Neural progenitor cell (in vitro differentiated cells): ENCODE results near the gene PHLDB2. TPM values are rescaled to one million over a fixed set of nuclear protein-coding genes. Genes with fewer than 3 reads are reported as not detected.
A peak's percentile ranks its signal among the peaks of the same experiment; 100 is the strongest.

Source experiments
- DNase-seq: peaks from one replicate; pipeline ENCODE4 v3.0.0-alpha.2; 2016; ENCODE audit warnings: low spot score
- H2AFZ ChIP-seq: fragments of 200-600 bp; sonication (generic); replicated peaks from 2 replicates; pipeline ENCODE4 v1.6.1; 2016; ENCODE audit warnings: antibody characterized with exemption
- H3F3A ChIP-seq: fragments of 200-600 bp; sonication (generic); 2 replicates; pipeline ENCODE4 v1.6.1; 2016; ENCODE audit warnings: antibody characterized with exemption, low read depth
- H3K27ac ChIP-seq: fragments of 200-600 bp; sonication (generic); 2 replicates; pipeline ENCODE4 v1.5.1; 2016; ENCODE audit warnings: mild to moderate bottlenecking
- H3K27me3 ChIP-seq: fragments of 200-600 bp; sonication (generic); 2 replicates; pipeline ENCODE4 v1.6.1; 2016; ENCODE audit warnings: mild to moderate bottlenecking, moderate library complexity
- H3K36me3 ChIP-seq: fragments of 200-600 bp; sonication (generic); 2 replicates; pipeline ENCODE4 v1.5.1; 2016
- H3K4me1 ChIP-seq: fragments of 200-600 bp; sonication (generic); 2 replicates; pipeline ENCODE4 v1.6.1; 2016; ENCODE audit warnings: mixed run types
- H3K4me2 ChIP-seq: fragments of 200-600 bp; sonication (generic); 2 replicates; pipeline ENCODE4 v1.6.1; 2016
- H3K4me3 ChIP-seq: fragments of 200-600 bp; sonication (generic); 2 replicates; pipeline ENCODE4 v1.5.1; 2016
- H3K79me2 ChIP-seq: fragments of 200-600 bp; sonication (generic); 2 replicates; pipeline ENCODE4 v1.6.1; 2016; ENCODE audit warnings: low read depth
- H3K9ac ChIP-seq: fragments of 200-600 bp; sonication (generic); 2 replicates; pipeline ENCODE4 v1.6.1; 2016
- H3K9me3 ChIP-seq: fragments of 200-600 bp; sonication (generic); 2 replicates; pipeline ENCODE4 v1.5.1; 2016; ENCODE audit warnings: low read depth
- H4K20me1 ChIP-seq: fragments of 200-600 bp; sonication (generic); 2 replicates; pipeline ENCODE4 v1.6.1; 2016; ENCODE audit warnings: low read depth
- H3K27ac Mint-ChIP-seq: 3 replicates; pipeline ENCODE4 v1.8.0; 2021; ENCODE audit warnings: mixed read lengths
- H3K27me3 Mint-ChIP-seq: 2 replicates; pipeline ENCODE4 v1.8.0; 2022; ENCODE audit warnings: low read depth, mild to moderate bottlenecking, inconsistent platforms, moderate library complexity, mixed read lengths; ENCODE audit not compliant: insufficient read depth
- H3K36me3 Mint-ChIP-seq: 3 replicates; pipeline ENCODE4 v1.8.0; 2021; ENCODE audit warnings: mixed read lengths
- H3K4me1 Mint-ChIP-seq: 3 replicates; pipeline ENCODE4 v1.8.0; 2021; ENCODE audit warnings: mixed read lengths
- H3K4me3 Mint-ChIP-seq: 3 replicates; pipeline ENCODE4 v1.8.0; 2021; ENCODE audit warnings: mild to moderate bottlenecking, moderate library complexity, mixed read lengths
- H3K9me3 Mint-ChIP-seq: 3 replicates; pipeline ENCODE4 v1.8.0; 2020; ENCODE audit warnings: mixed read lengths
- CTCF ChIP-seq: fragments of 200-600 bp; sonication (generic); IDR thresholded peaks from 2 replicates; pipeline ENCODE4 v1.5.1; 2017; ENCODE audit warnings: antibody characterized with exemption, mild to moderate bottlenecking
- EZH2 ChIP-seq: fragments of 200-600 bp; sonication (generic); IDR thresholded peaks from 2 replicates; pipeline ENCODE4 v1.6.1; 2017; ENCODE audit warnings: antibody characterized with exemption, mild to moderate bottlenecking, moderate library complexity
- EZH2phosphoT487 ChIP-seq: fragments of 200-600 bp; sonication (generic); IDR thresholded peaks from 2 replicates; pipeline ENCODE4 v1.6.1; 2017; ENCODE audit warnings: antibody characterized with exemption
- total RNA-seq: library from RNA; depleted of rRNA; stranded (reverse); fragments of >200 nt; gene quantifications from 2 replicates; pipeline ENCODE4 v1.2.3, GENCODE V29; 2015; ENCODE audit warnings: low replicate concordance

PHLDB2 gene
- total RNA-seq, 1 donor from 2014 or later: 15.9 TPM

GRCh38 chr3:111961461-111962164 is 102.5 kb downstream of the PHLDB2 start:
- Histone ChIP-seq H3K36me3 (no peaks in the 10 kb centered on the region), H3F3A (peaks cover 30% of the 10 kb centered on the region), H3K9me3 (no peaks in the 10 kb centered on the region), H3K4me1 (peaks cover 38% of the 10 kb centered on the region), H4K20me1 (no peaks in the 10 kb centered on the region), H3K4me3 (no peak overlapping the region), H3K27ac (peak overlapping the region; percentile 4), H3K4me2 (peak overlapping the region; percentile 12), H3K9ac (no peak overlapping the region), H3K27me3 (no peaks in the 10 kb centered on the region), H2AFZ (no peak overlapping the region), H3K79me2 (no peaks in the 10 kb centered on the region)
- no peaks in the 10 kb centered on the region for H3K9me3 Mint-ChIP-seq
- peaks cover 42% of the 10 kb centered on the region for H3K4me1 Mint-ChIP-seq
- H3K27me3 Mint-ChIP-seq: no peaks in the 10 kb centered on the region
- peaks cover 14% of the 10 kb centered on the region for H3K36me3 Mint-ChIP-seq
- peak; percentile 18 for DNase-seq
- no peak overlapping the region for H3K4me3 Mint-ChIP-seq
- peak overlapping the region; percentile 75 for H3K27ac Mint-ChIP-seq
- TF ChIP-seq CTCF: no peak
- no peak for TF ChIP-seq EZH2

DNA sequence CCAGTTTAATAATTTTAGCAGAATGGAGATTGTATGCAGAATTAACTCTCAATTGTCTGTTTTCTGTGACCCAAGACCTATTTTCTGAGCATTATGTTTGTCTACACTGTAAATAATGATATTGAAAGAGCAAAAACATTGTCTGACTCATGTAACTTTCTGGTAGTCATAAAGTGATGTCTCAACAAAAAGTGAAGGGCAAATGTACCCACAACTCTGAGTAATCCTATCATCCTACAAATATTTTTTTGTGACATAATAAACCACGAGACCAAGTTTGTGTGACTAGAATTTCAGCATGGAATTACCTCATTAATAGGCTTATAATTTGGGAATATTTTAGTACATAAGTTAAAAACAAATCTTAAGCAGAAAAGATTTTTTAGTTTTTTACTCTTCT is 104.4 kb downstream of the PHLDB2 start:
- no peaks in the 10 kb centered on the region for H3K27me3 Mint-ChIP-seq
- no peaks in the 10 kb centered on the region for H3K79me2 ChIP-seq
- H4K20me1 ChIP-seq: no peaks in the 10 kb centered on the region
- peaks cover 14% of the 10 kb centered on the region for H3K36me3 Mint-ChIP-seq
- H3F3A ChIP-seq: peaks cover 12% of the 10 kb centered on the region
- no peak for TF ChIP-seq EZH2
- no peaks in the 10 kb centered on the region for H3K36me3 ChIP-seq
- H3K4me3 Mint-ChIP-seq: no peak overlapping the region
- peaks cover 34% of the 10 kb centered on the region for H3K4me1 Mint-ChIP-seq
- H2AFZ ChIP-seq: no peak overlapping the region
- no peak overlapping the region for H3K4me2 ChIP-seq
- H3K9me3 Mint-ChIP-seq: no peaks in the 10 kb centered on the region
- no peak overlapping the region for H3K4me3 ChIP-seq
- H3K27ac Mint-ChIP-seq: no peak overlapping the region
- DNase-seq: no peak
- H3K27me3 ChIP-seq: no peaks in the 10 kb centered on the region
- no peak overlapping the region for H3K9ac ChIP-seq
- H3K4me1 ChIP-seq: peaks cover 21% of the 10 kb centered on the region
- no peak overlapping the region for H3K27ac ChIP-seq
- no peaks in the 10 kb centered on the region for H3K9me3 ChIP-seq

- H3K4me2 ChIP-seq: no peak overlapping the region
- peaks cover 12% of the 10 kb centered on the region for H3F3A ChIP-seq
- H3K79me2 ChIP-seq: no peaks in the 10 kb centered on the region
- Mint-ChIP-seq H3K4me1 (peaks cover 23% of the 10 kb centered on the region), H3K9me3 (no peaks in the 10 kb centered on the region), H3K4me3 (no peak overlapping the region), H3K27ac (no peak overlapping the region), H3K36me3 (peaks cover 14% of the 10 kb centered on the region), H3K27me3 (no peaks in the 10 kb centered on the region)
- H3K4me3 ChIP-seq: no peak overlapping the region
- no peak overlapping the region for H3K27ac ChIP-seq
- H3K27me3 ChIP-seq: no peaks in the 10 kb centered on the region
- peaks cover 12% of the 10 kb centered on the region for H3K4me1 ChIP-seq
- DNase-seq: no peak
- no peaks in the 10 kb centered on the region for H4K20me1 ChIP-seq
- TF ChIP-seq EZH2: no peak
- TF ChIP-seq EZH2phosphoT487: no peak
- TF ChIP-seq CTCF: no peak
- H3K9me3 ChIP-seq: no peaks in the 10 kb centered on the region
- H3K36me3 ChIP-seq: no peaks in the 10 kb centered on the region
- H2AFZ ChIP-seq: no peak overlapping the region
- H3K9ac ChIP-seq: no peak overlapping the region
Observed at GRCh38 chr3:111965484-111965883, 106.4 kb downstream of the PHLDB2 start.

- Histone ChIP-seq H3K4me2 (no peak overlapping the region), H3K9me3 (no peaks in the 10 kb centered on the region), H3K27me3 (no peaks in the 10 kb centered on the region), H3F3A (peaks cover 2% of the 10 kb centered on the region), H3K4me3 (no peak overlapping the region), H3K27ac (no peak overlapping the region), H3K79me2 (no peaks in the 10 kb centered on the region), H3K36me3 (no peaks in the 10 kb centered on the region), H3K9ac (no peak overlapping the region), H4K20me1 (no peaks in the 10 kb centered on the region), H2AFZ (no peak overlapping the region), H3K4me1 (peaks cover 3% of the 10 kb centered on the region)
- Mint-ChIP-seq H3K4me3 (no peak overlapping the region), H3K9me3 (no peaks in the 10 kb centered on the region), H3K27ac (peak overlapping the region; percentile 16), H3K27me3 (no peaks in the 10 kb centered on the region), H3K4me1 (peaks cover 24% of the 10 kb centered on the region), H3K36me3 (peaks cover 14% of the 10 kb centered on the region)
- TF ChIP-seq CTCF (no peak), EZH2phosphoT487 (no peak), EZH2 (no peak)
- DNase-seq: no peak
Observed at GRCh38 chr3:111967068-111967467, 108.0 kb downstream of the PHLDB2 start.
